SK-N-SH (cell line): ENCODE measurements around the gene TTF2. TPM values are rescaled to one million over a fixed set of nuclear protein-coding genes. Genes with fewer than 3 reads are reported as not detected.

Experiments used
- CTCF ChIA-PET: fragments of 300-600, 350-600 bp; formaldehyde crosslinking; extraction: SDS; loops from one replicate; lab custom pipeline; 2021; lab: Yijun Ruan, JAX
- POLR2A ChIA-PET: fragments of 350-600 bp; sonication (Branson Sonifier 250); formaldehyde crosslinking; extraction: SDS; loops from one replicate; lab custom pipeline; 2020; ENCODE audit warnings: antibody characterized with exemption, inconsistent platforms; lab: Yijun Ruan, JAX
- DNase-seq: peaks from one replicate; pipeline ENCODE4 v3.0.0; 2012
- H2AFZ ChIP-seq: fragments of 200-600 bp; sonication (generic); 2 replicates; pipeline ENCODE4 v1.8.1; 2016; ENCODE audit warnings: antibody characterized with exemption, mild to moderate bottlenecking, low read depth
- H3F3A ChIP-seq: fragments of 200-600 bp; sonication (generic); replicated peaks from 2 replicates; pipeline ENCODE3; 2016; ENCODE audit warnings: antibody characterized with exemption, mild to moderate bottlenecking; ENCODE audit not compliant: insufficient read depth
- H3K27ac ChIP-seq, 2 experiments: fragments of 200-500 bp in 1 of 2; fragments of 200-600 bp in 1 of 2; sonication (Bioruptor generic) in 1 of 2; sonication (generic), shearing (Covaris generic) in 1 of 2; 2 replicates each; pipeline versions ENCODE4 v1.5.1 to v1.6.1; 2014 to 2016; ENCODE audit warnings: low read depth in 2 of 2, inconsistent platforms in 1 of 2, low read length in 1 of 2, mild to moderate bottlenecking in 1 of 2, mixed read lengths in 1 of 2
- H3K27me3 ChIP-seq: fragments of 200-600 bp; sonication (generic), shearing (Covaris generic); 2 replicates; pipeline ENCODE4 v1.6.1; 2016; ENCODE audit warnings: mixed run types; ENCODE audit not compliant: insufficient read depth
- H3K36me3 ChIP-seq, 2 experiments: fragments of 200-500 bp in 1 of 2; fragments of 200-600 bp in 1 of 2; sonication (Bioruptor generic) in 1 of 2; sonication (generic) in 1 of 2; replicated peaks in 1 of 2; 2 replicates each; pipeline versions ENCODE3 to v1.5.1; 2014 to 2016; ENCODE audit warnings: low read length in 1 of 2, mild to moderate bottlenecking in 1 of 2; ENCODE audit not compliant: insufficient read depth in 2 of 2, control insufficient read depth in 1 of 2
- H3K4me1 ChIP-seq, 2 experiments: fragments of 200-500 bp in 1 of 2; fragments of 200-600 bp in 1 of 2; sonication (Bioruptor generic) in 1 of 2; sonication (generic), shearing (Covaris generic) in 1 of 2; 2 replicates each; pipeline versions ENCODE4 v1.5.1 to v1.6.1; 2014 to 2016; ENCODE audit warnings: low read depth in 1 of 2, low read length in 1 of 2, mixed run types in 1 of 2; ENCODE audit not compliant: insufficient read depth in 2 of 2, control insufficient read depth in 1 of 2
- H3K4me2 ChIP-seq: fragments of 200-600 bp; sonication (generic), shearing (Covaris generic); 2 replicates; pipeline ENCODE4 v1.6.1; 2017; ENCODE audit warnings: mixed run types
- H3K4me3 ChIP-seq, 2 experiments: fragments of 200-500 bp in 1 of 2; fragments of 200-600 bp in 1 of 2; sonication (Bioruptor generic) in 1 of 2; sonication (generic), shearing (Covaris generic) in 1 of 2; 2 replicates each; pipeline versions ENCODE4 v1.5.1 to v1.8.1; 2014 to 2016; ENCODE audit warnings: low read depth in 2 of 2, inconsistent platforms in 1 of 2, low read length in 1 of 2, mild to moderate bottlenecking in 1 of 2, mixed read lengths in 1 of 2, moderate library complexity in 1 of 2
- H3K79me2 ChIP-seq: fragments of 200-600 bp; sonication (generic); 2 replicates; pipeline ENCODE4 v1.8.1; 2017; ENCODE audit warnings: mild to moderate bottlenecking; ENCODE audit not compliant: insufficient read depth
- H3K9ac ChIP-seq: fragments of 200-600 bp; sonication (generic); 2 replicates; pipeline ENCODE4 v1.6.1; 2017; ENCODE audit warnings: mixed run types
- H3K9me2 ChIP-seq: fragments of 200-600 bp; sonication (generic); 2 replicates; pipeline ENCODE4 v1.6.1; 2017; ENCODE audit warnings: mixed run types
- H3K9me3 ChIP-seq: fragments of 200-600 bp; sonication (generic); 2 replicates; pipeline ENCODE4 v1.6.1; 2017; ENCODE audit warnings: mixed run types, mild to moderate bottlenecking, moderate library complexity
- H4K20me1 ChIP-seq: fragments of 200-600 bp; sonication (generic); 2 replicates; pipeline ENCODE4 v1.6.1; 2017; ENCODE audit warnings: mild to moderate bottlenecking, mixed run types; ENCODE audit not compliant: insufficient read depth
- CHD2 ChIP-seq: fragments of 150-350 bp; IDR thresholded peaks from 2 replicates; pipeline ENCODE4 v1.6.1; 2018; ENCODE audit warnings: low read length; ENCODE audit not compliant: partially characterized antibody
- ELF1 ChIP-seq: IDR thresholded peaks from 2 replicates; pipeline ENCODE4 v1.4.0; 2012
- EZH2phosphoT487 ChIP-seq: fragments of 200-600 bp; sonication (generic); IDR thresholded peaks from 2 replicates; pipeline ENCODE4 v1.6.1; 2017; ENCODE audit warnings: low read depth, mixed run types, mild to moderate bottlenecking, antibody characterized with exemption, moderate library complexity, borderline replicate concordance
- FOSL2 ChIP-seq: IDR thresholded peaks from 2 replicates; pipeline ENCODE4 v1.4.0; 2012; ENCODE audit warnings: low read depth, mild to moderate bottlenecking, moderate library complexity, borderline replicate concordance
- MEF2A ChIP-seq: IDR thresholded peaks from 2 replicates; pipeline ENCODE4 v1.4.0; 2012; ENCODE audit warnings: low read depth, borderline replicate concordance
- NFIC ChIP-seq: IDR thresholded peaks from 2 replicates; pipeline ENCODE4 v1.4.0; 2012; ENCODE audit warnings: borderline replicate concordance
- NRF1 ChIP-seq: IDR thresholded peaks from 2 replicates; pipeline ENCODE4 v1.6.1; 2012; ENCODE audit warnings: low read depth, mild to moderate bottlenecking, low read length
- RCOR1 ChIP-seq: fragments of 150-350 bp; IDR thresholded peaks from 2 replicates; pipeline ENCODE4 v1.6.1; 2017; ENCODE audit warnings: antibody characterized with exemption, low read length
- SMC3 ChIP-seq: IDR thresholded peaks from 2 replicates; pipeline ENCODE4 v1.6.1; 2012; ENCODE audit warnings: low read depth, low read length, improper control_type of control experiment
- WGBS: methylation state at CpG from one replicate; pipeline ENCODE4 v1.1.6; 2017; ENCODE audit warnings: low lambda C conversion rate; 5-methylcytosine and 5-hydroxymethylcytosine counted together
- polyA plus RNA-seq, 3 experiments: library from polyadenylated mRNA; depleted of rRNA; stranded (reverse); fragments of >200 nt; gene quantifications; 2 replicates each; pipeline ENCODE4 v1.2.3, GENCODE V29; 2012
- TF ChIP-seq, protein P1 (sequence below): IDR thresholded peaks from 2 replicates; pipeline ENCODE4; 2012
- TF ChIP-seq, protein P2 (sequence below): IDR thresholded peaks from 2 replicates; pipeline ENCODE4 v1.6.1; 2012; ENCODE audit warnings: mild to moderate bottlenecking, low read depth, low read length, moderate library complexity
- TF ChIP-seq, protein P3 (sequence below): fragments of 150-350 bp; IDR thresholded peaks from 2 replicates; pipeline ENCODE4 v1.6.1; 2016; ENCODE audit warnings: mild to moderate bottlenecking, low read depth, low read length
- TF ChIP-seq, protein P4 (sequence below): fragments of 200-600 bp; sonication (generic); IDR thresholded peaks from 2 replicates; pipeline ENCODE4 v1.6.1; 2017; ENCODE audit warnings: antibody characterized with exemption, mild to moderate bottlenecking, moderate library complexity
- TF ChIP-seq, protein P5 (sequence below): IDR thresholded peaks from 2 replicates; pipeline ENCODE4 v1.4.0; 2012; ENCODE audit warnings: low read depth

Gene TTF2
- polyA plus RNA-seq, 1 of the 3 experiments (the other 2 are of a cell fraction) = 10.8 TPM

DNA sequence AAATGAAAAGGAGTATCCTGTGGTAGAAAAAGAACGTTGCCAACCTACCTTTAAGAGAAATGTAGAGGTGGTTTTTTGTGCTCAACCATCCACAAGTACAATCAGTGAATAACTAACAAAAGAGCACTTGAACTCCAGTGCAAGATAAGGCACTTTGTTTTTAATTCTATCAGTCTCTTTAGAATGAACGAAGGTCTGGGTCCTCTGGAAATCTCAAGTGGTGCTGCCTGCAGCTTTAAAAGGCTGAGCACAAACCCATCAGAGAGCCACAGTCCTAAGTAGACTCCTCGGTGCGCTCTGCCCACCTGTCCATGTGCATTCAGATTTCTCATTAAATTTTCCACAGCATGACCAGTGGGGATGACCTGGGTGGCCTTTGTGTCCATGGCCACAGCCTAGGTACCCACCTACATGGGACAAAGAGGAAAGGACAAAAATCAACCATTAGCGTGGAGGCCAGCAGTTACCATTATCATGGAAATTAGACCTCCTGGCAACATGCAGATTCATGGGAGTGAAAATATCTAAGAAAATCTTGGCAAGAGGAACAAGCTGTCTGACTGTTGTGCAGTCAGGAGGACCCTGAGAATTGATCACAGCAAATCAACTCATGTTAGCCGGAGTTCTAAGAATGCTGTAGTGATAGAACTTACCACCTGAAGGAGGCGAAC, 52.1 kb downstream of the TTF2 start (continued):
- TF ChIP-seq, protein P1, sequence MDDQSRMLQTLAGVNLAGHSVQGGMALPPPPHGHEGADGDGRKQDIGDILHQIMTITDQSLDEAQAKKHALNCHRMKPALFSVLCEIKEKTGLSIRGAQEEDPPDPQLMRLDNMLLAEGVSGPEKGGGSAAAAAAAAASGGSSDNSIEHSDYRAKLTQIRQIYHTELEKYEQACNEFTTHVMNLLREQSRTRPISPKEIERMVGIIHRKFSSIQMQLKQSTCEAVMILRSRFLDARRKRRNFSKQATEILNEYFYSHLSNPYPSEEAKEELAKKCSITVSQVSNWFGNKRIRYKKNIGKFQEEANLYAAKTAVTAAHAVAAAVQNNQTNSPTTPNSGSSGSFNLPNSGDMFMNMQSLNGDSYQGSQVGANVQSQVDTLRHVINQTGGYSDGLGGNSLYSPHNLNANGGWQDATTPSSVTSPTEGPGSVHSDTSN = no peak

DNA sequence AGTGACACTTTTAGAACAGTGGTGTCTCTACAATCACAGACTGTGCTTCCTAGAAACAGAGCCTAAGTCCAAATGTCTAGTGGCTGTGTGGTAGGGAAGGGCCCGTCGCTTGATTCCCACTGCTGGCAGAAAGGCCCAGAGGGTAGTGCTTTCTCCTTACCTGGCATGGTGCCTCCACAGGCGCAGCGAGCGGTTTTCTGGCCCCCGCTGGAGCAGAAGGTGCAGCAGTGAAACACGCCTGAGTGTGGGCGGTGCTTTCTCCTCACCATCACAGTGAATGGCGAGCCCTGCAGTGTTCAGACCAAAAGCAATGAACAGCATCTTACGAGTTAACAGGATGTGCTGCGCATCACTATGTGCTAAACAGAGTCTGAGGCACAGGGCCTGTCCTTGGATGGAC, 53.1 kb downstream of the TTF2 start:
- H3K4me3 ChIP-seq = no peak overlapping the region
- H4K20me1 ChIP-seq = no peaks in the 10 kb centered on the region
- DNase-seq = no peak
- no peak overlapping the region for H3K27ac ChIP-seq
- 95% methylated on average over 9 of the region's 11 CpGs for WGBS
- H3K9ac ChIP-seq = no peak overlapping the region
- H3K9me2 ChIP-seq = no peaks in the 10 kb centered on the region
- peaks cover 0 to 32% of the 10 kb centered on the region in 2 experiments for H3K36me3 ChIP-seq
- no peaks in the 10 kb centered on the region for H3K27me3 ChIP-seq
- no peaks in the 10 kb centered on the region; a peak in 1 of 4 replicates for H3K4me1 ChIP-seq
- H3F3A ChIP-seq = no peaks in the 10 kb centered on the region
- no peaks in the 10 kb centered on the region for H3K79me2 ChIP-seq
- ChIA-PET POLR2A (no interaction called here), CTCF (interaction anchor here (1.6 to 1.7 kb wide), 2 partner anchors 9 to 16 kb away, joined by 4 to 9 read pairs; no protein-coding TSS in a partner anchor)
- no peak overlapping the region for H2AFZ ChIP-seq
- TF ChIP-seq FOSL2 = no peak
- no peak for TF ChIP-seq RCOR1
- TF ChIP-seq, protein P2, sequence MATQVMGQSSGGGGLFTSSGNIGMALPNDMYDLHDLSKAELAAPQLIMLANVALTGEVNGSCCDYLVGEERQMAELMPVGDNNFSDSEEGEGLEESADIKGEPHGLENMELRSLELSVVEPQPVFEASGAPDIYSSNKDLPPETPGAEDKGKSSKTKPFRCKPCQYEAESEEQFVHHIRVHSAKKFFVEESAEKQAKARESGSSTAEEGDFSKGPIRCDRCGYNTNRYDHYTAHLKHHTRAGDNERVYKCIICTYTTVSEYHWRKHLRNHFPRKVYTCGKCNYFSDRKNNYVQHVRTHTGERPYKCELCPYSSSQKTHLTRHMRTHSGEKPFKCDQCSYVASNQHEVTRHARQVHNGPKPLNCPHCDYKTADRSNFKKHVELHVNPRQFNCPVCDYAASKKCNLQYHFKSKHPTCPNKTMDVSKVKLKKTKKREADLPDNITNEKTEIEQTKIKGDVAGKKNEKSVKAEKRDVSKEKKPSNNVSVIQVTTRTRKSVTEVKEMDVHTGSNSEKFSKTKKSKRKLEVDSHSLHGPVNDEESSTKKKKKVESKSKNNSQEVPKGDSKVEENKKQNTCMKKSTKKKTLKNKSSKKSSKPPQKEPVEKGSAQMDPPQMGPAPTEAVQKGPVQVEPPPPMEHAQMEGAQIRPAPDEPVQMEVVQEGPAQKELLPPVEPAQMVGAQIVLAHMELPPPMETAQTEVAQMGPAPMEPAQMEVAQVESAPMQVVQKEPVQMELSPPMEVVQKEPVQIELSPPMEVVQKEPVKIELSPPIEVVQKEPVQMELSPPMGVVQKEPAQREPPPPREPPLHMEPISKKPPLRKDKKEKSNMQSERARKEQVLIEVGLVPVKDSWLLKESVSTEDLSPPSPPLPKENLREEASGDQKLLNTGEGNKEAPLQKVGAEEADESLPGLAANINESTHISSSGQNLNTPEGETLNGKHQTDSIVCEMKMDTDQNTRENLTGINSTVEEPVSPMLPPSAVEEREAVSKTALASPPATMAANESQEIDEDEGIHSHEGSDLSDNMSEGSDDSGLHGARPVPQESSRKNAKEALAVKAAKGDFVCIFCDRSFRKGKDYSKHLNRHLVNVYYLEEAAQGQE = no peak
- TF ChIP-seq, protein P3, sequence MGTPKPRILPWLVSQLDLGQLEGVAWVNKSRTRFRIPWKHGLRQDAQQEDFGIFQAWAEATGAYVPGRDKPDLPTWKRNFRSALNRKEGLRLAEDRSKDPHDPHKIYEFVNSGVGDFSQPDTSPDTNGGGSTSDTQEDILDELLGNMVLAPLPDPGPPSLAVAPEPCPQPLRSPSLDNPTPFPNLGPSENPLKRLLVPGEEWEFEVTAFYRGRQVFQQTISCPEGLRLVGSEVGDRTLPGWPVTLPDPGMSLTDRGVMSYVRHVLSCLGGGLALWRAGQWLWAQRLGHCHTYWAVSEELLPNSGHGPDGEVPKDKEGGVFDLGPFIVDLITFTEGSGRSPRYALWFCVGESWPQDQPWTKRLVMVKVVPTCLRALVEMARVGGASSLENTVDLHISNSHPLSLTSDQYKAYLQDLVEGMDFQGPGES = no peak
- TF ChIP-seq MEF2A = no peak
- TF ChIP-seq, protein P4, sequence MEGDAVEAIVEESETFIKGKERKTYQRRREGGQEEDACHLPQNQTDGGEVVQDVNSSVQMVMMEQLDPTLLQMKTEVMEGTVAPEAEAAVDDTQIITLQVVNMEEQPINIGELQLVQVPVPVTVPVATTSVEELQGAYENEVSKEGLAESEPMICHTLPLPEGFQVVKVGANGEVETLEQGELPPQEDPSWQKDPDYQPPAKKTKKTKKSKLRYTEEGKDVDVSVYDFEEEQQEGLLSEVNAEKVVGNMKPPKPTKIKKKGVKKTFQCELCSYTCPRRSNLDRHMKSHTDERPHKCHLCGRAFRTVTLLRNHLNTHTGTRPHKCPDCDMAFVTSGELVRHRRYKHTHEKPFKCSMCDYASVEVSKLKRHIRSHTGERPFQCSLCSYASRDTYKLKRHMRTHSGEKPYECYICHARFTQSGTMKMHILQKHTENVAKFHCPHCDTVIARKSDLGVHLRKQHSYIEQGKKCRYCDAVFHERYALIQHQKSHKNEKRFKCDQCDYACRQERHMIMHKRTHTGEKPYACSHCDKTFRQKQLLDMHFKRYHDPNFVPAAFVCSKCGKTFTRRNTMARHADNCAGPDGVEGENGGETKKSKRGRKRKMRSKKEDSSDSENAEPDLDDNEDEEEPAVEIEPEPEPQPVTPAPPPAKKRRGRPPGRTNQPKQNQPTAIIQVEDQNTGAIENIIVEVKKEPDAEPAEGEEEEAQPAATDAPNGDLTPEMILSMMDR = no peak
- TF ChIP-seq, protein P5, sequence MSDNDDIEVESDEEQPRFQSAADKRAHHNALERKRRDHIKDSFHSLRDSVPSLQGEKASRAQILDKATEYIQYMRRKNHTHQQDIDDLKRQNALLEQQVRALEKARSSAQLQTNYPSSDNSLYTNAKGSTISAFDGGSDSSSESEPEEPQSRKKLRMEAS = no peak
- no peak for TF ChIP-seq NFIC
- no peak for TF ChIP-seq ELF1
- no peak for TF ChIP-seq SMC3
- no peak for TF ChIP-seq EZH2phosphoT487
- no peak for TF ChIP-seq NRF1
- no peak for TF ChIP-seq CHD2
- H3K9me3 ChIP-seq = no peaks in the 10 kb centered on the region
- H3K4me2 ChIP-seq = no peak overlapping the region
